Measurements from ENCODE around the gene ROBO3.

The ROBO3 gene

GRCh38 chr11:124865181-124865901 is at the start of gene ROBO3:
ROBO3 (plus strand) TSS chr11:124865432; CDS start chr11:124865578, 146 bp downstream.
- DNase-seq = no peak

GRCh38 chr11:124817036-124817435 is 48.2 kb upstream of the ROBO3 start:
- DNase-seq = no peak

- DNase-seq = no peak
Measured at GRCh38 chr11:124821995-124822730, 43.1 kb upstream of the ROBO3 start.

- DNase-seq = no peak
Measured at GRCh38 chr11:124823512-124824376, 41.5 kb upstream of the ROBO3 start.

- no peak for DNase-seq
Measured at GRCh38 chr11:124825876-124826275, 39.4 kb upstream of the ROBO3 start.

GRCh38 chr11:124829986-124830385 is 35.2 kb upstream of the ROBO3 start:
- no peak for DNase-seq

- no peak for DNase-seq
Measured at GRCh38 chr11:124830749-124831148, 34.5 kb upstream of the ROBO3 start.

- DNase-seq = no peak
Measured at GRCh38 chr11:124831897-124832296, 33.3 kb upstream of the ROBO3 start.

- no peak for DNase-seq
Measured at GRCh38 chr11:124832571-124832970, 32.7 kb upstream of the ROBO3 start.

GRCh38 chr11:124834526-124835180 is 30.6 kb upstream of the ROBO3 start:
- no peak for DNase-seq

GRCh38 chr11:124835918-124836317 is 29.3 kb upstream of the ROBO3 start:
- DNase-seq = no peak

- DNase-seq = no peak
Measured at GRCh38 chr11:124837491-124837856, 27.8 kb upstream of the ROBO3 start.

- DNase-seq = no peak
Measured at GRCh38 chr11:124838805-124839127, 26.5 kb upstream of the ROBO3 start.

- no peak for DNase-seq
Measured at GRCh38 chr11:124839128-124839971, 25.9 kb upstream of the ROBO3 start.

- DNase-seq = no peak
Measured at GRCh38 chr11:124839972-124840621, 25.1 kb upstream of the ROBO3 start.

GRCh38 chr11:124840666-124841065 is 24.6 kb upstream of the ROBO3 start:
- no peak for DNase-seq

GRCh38 chr11:124841201-124841600 is 24.0 kb upstream of the ROBO3 start:
- DNase-seq = no peak

- no peak for DNase-seq
Measured at GRCh38 chr11:124841840-124842239, 23.4 kb upstream of the ROBO3 start.

GRCh38 chr11:124842305-124842704 is 22.9 kb upstream of the ROBO3 start:
- DNase-seq = no peak

GRCh38 chr11:124843616-124843910 is 21.7 kb upstream of the ROBO3 start:
- DNase-seq = no peak

GRCh38 chr11:124844664-124845079 is 20.6 kb upstream of the ROBO3 start:
- no peak for DNase-seq

All from left hindlimb (tissue), 1 donor.